Liver (tissue), 9 donors: Measurements from ENCODE around the gene ORC4. TPM values are rescaled to one million over a fixed set of nuclear protein-coding genes. Genes with fewer than 3 reads are reported as not detected.

Experiments
- DNase-seq: peaks from one replicate; pipeline ENCODE4 v3.0.0-alpha.2; 2017; ENCODE audit warnings: low spot score
- H3K27ac ChIP-seq, 2 donors: one replicate each; pipeline ENCODE4 v1.7.0; 2013; ENCODE audit warnings: inconsistent platforms in 2 of 2, low read length in 2 of 2, control low read depth in 1 of 2, low read depth in 1 of 2, mild to moderate bottlenecking in 1 of 2
- H3K27me3 ChIP-seq, 4 donors: one replicate each; pipeline versions ENCODE4 v1.6.1 to v1.7.0; 2013; ENCODE audit warnings: low read length in 3 of 4, inconsistent platforms in 1 of 4, mild to moderate bottlenecking in 1 of 4, moderate library complexity in 1 of 4; ENCODE audit not compliant: control insufficient read depth in 4 of 4, insufficient read depth in 4 of 4
- H3K36me3 ChIP-seq, 4 donors: one replicate each; pipeline versions ENCODE4 v1.6.1 to v1.7.0; 2013; ENCODE audit warnings: low read length in 3 of 4, mild to moderate bottlenecking in 3 of 4, low read depth in 1 of 4, moderate library complexity in 1 of 4; ENCODE audit not compliant: control insufficient read depth in 4 of 4, insufficient read depth in 3 of 4
- H3K4me1 ChIP-seq, 4 donors: one replicate each; pipeline versions ENCODE4 v1.6.1 to v1.7.0; 2013; ENCODE audit warnings: low read length in 3 of 4, mild to moderate bottlenecking in 3 of 4, moderate library complexity in 1 of 4; ENCODE audit not compliant: control insufficient read depth in 4 of 4, insufficient read depth in 4 of 4
- H3K4me3 ChIP-seq, 3 donors: one replicate each; pipeline versions ENCODE4 v1.6.1 to v1.7.0; 2013; ENCODE audit warnings: low read length in 3 of 3, control low read depth in 1 of 3, low read depth in 1 of 3, mild to moderate bottlenecking in 1 of 3
- H3K9ac ChIP-seq, 2 donors: one replicate each; pipeline ENCODE4 v1.7.0; 2013; ENCODE audit warnings: low read length in 2 of 2, mild to moderate bottlenecking in 2 of 2, moderate library complexity in 2 of 2, control low read depth in 1 of 2, low read depth in 1 of 2
- H3K9me3 ChIP-seq, 4 donors: one replicate each; pipeline versions ENCODE4 v1.6.1 to v1.7.0; 2013; ENCODE audit warnings: low read length in 3 of 4; ENCODE audit not compliant: control insufficient read depth in 4 of 4
- ATF3 ChIP-seq: IDR thresholded peaks from 2 replicates; pipeline ENCODE4 v1.6.1; 2016; ENCODE audit warnings: antibody characterized with exemption
- CTCF ChIP-seq: fragments of 150-350 bp; IDR thresholded peaks from 2 replicates; pipeline ENCODE4 v1.5.1; 2017; ENCODE audit warnings: improper control_type of control experiment, low read depth, low read length; ENCODE audit not compliant: missing input control
- FOXA1 ChIP-seq: IDR thresholded peaks from 2 replicates; pipeline ENCODE4 v1.6.1; 2016; ENCODE audit warnings: antibody characterized with exemption
- FOXA2 ChIP-seq: IDR thresholded peaks from 2 replicates; pipeline ENCODE4 v1.6.1; 2016; ENCODE audit warnings: antibody characterized with exemption
- HNF4A ChIP-seq, 2 donors: conservative IDR thresholded peaks; 2 replicates each; pipeline ENCODE4 v1.6.1; 2016; ENCODE audit warnings: antibody characterized with exemption in 2 of 2, mild to moderate bottlenecking in 2 of 2
- JUND ChIP-seq, 2 donors: IDR thresholded peaks; 2 replicates each; pipeline ENCODE4 v1.6.1; 2016; ENCODE audit warnings: antibody characterized with exemption in 2 of 2
- MAX ChIP-seq: IDR thresholded peaks from 2 replicates; pipeline ENCODE4 v1.6.1; 2016; ENCODE audit warnings: antibody characterized with exemption
- NR2F2 ChIP-seq: IDR thresholded peaks from 2 replicates; pipeline ENCODE4 v1.6.1; 2016; ENCODE audit warnings: antibody characterized with exemption
- RAD21 ChIP-seq, 2 donors: IDR thresholded peaks; 2 replicates each; pipeline ENCODE4 v1.6.1; 2016; ENCODE audit warnings: antibody characterized with exemption in 2 of 2, mild to moderate bottlenecking in 2 of 2
- REST ChIP-seq: IDR thresholded peaks from 2 replicates; pipeline ENCODE4 v1.6.1; 2016; ENCODE audit warnings: antibody characterized with exemption, mild to moderate bottlenecking
- RXRA ChIP-seq, 2 donors: IDR thresholded peaks; 2 replicates each; pipeline ENCODE4 v1.6.1; 2017 to 2018; ENCODE audit warnings: antibody characterized with exemption in 2 of 2, mild to moderate bottlenecking in 1 of 2
- SP1 ChIP-seq: IDR thresholded peaks from 2 replicates; pipeline ENCODE4 v1.6.1; 2018; ENCODE audit warnings: antibody characterized with exemption, mild to moderate bottlenecking
- TAF1 ChIP-seq: conservative IDR thresholded peaks from 2 replicates; pipeline ENCODE4 v1.6.1; 2016; ENCODE audit warnings: antibody characterized with exemption, mild to moderate bottlenecking
- YY1 ChIP-seq: IDR thresholded peaks from 2 replicates; pipeline ENCODE4 v1.6.1; 2016; ENCODE audit warnings: antibody characterized with exemption, mild to moderate bottlenecking
- ZBTB33 ChIP-seq: IDR thresholded peaks from 2 replicates; pipeline ENCODE4 v1.6.1; 2016; ENCODE audit warnings: antibody characterized with exemption
- WGBS: extraction: QIAGEN DNeasy Blood & Tissue Kit; methylation state at CpG from one replicate; pipeline ENCODE4 v1.1.7; 2013; 5-methylcytosine and 5-hydroxymethylcytosine counted together
- polyA plus RNA-seq, 2 donors: library from polyadenylated mRNA; stranded (reverse) in 1 of 2; unstranded in 1 of 2; fragments of 200-250 nt in 1 of 2; fragments of >200 nt in 1 of 2; fragmentation: Nextera tagmentation in 1 of 2; extraction: Ambion mirVana in 1 of 2; gene quantifications; one replicate each; pipeline versions ENCODE4 v1.2.1 to v1.2.3, GENCODE V29; 2013 to 2015
- total RNA-seq, 2 donors: library from RNA; depleted of rRNA; stranded (reverse); fragments of >200 nt; gene quantifications; one replicate each; pipeline ENCODE4 v1.2.3, GENCODE V29; 2014
- donor health status: healthy.
- donor health status: healthy.
- donor health status: healthy.
- donor health status: healthy.
- donor health status: healthy.

Gene ORC4
- total and polyA plus RNA-seq, 4 donors: 9.7 to 50.2 (median 23.3) TPM

GRCh38 chr2:147916067-147916466 is 104.5 kb downstream of the ORC4 start:
- DNase-seq: no peak
- WGBS: 95% methylated on average over 2 of the region's 2 CpGs
- no peaks in the 10 kb centered on the region for H3K4me1 ChIP-seq
- H3K9ac ChIP-seq: no peak overlapping the region
- H3K36me3 ChIP-seq: peaks cover 0 to 8% (median 6%) of the 10 kb centered on the region in 4 donors
- H3K4me3 ChIP-seq: no peak overlapping the region
- no peak overlapping the region for H3K27ac ChIP-seq
- no peaks in the 10 kb centered on the region for H3K27me3 ChIP-seq
- no peak for TF ChIP-seq REST
- no peak for TF ChIP-seq CTCF
- TF ChIP-seq ZBTB33: no peak
- no peaks in the 10 kb centered on the region for H3K9me3 ChIP-seq

- WGBS: 52% methylated on average over 3 of the region's 3 CpGs
- no peaks in the 10 kb centered on the region for H3K27me3 ChIP-seq
- TF ChIP-seq SP1 (no peak), TAF1 (no peak), JUND (IDR thresholded peaks at IDR 0.05) (no peak), FOXA1 (no peak), NR2F2 (no peak), ZBTB33 (no peak), ATF3 (no peak), FOXA2 (no peak), MAX (no peak), YY1 (no peak), REST (no peak), RAD21 (IDR thresholded peaks at IDR 0.05) (no peak), HNF4A (conservative IDR thresholded peaks at IDR 0.05) (no peak), RXRA (IDR thresholded peaks at IDR 0.05) (no peak)
These were observed 106.6 kb downstream of the ORC4 start for GRCh38 chr2:147913701-147914480.

More at GRCh38 chr2:147913701-147914480, 106.6 kb downstream of the ORC4 start:
- no peak overlapping the region for H3K27ac ChIP-seq
- H3K9me3 ChIP-seq: no peaks in the 10 kb centered on the region
- H3K36me3 ChIP-seq: peaks cover 0 to 7% (median 4%) of the 10 kb centered on the region in 4 donors
- no peaks in the 10 kb centered on the region for H3K4me1 ChIP-seq
- no peak overlapping the region for H3K9ac ChIP-seq
- DNase-seq: no peak
- H3K4me3 ChIP-seq: no peak overlapping the region
